NOMO-1 (cell line): ENCODE data around the gene CENPK.
"Not testable (repeated sequence)": the region's sequence is repeated elsewhere in the genome, so short reads cannot be mapped to it uniquely, and the experiment has no call there.

Source experiments
- DNase-seq, 2 experiments: peaks; one replicate each; lab custom pipeline; 2025; ENCODE audit not compliant: unreplicated experiment in 2 of 2; lab: John Stamatoyannopoulos, UW

CENPK gene

DNA sequence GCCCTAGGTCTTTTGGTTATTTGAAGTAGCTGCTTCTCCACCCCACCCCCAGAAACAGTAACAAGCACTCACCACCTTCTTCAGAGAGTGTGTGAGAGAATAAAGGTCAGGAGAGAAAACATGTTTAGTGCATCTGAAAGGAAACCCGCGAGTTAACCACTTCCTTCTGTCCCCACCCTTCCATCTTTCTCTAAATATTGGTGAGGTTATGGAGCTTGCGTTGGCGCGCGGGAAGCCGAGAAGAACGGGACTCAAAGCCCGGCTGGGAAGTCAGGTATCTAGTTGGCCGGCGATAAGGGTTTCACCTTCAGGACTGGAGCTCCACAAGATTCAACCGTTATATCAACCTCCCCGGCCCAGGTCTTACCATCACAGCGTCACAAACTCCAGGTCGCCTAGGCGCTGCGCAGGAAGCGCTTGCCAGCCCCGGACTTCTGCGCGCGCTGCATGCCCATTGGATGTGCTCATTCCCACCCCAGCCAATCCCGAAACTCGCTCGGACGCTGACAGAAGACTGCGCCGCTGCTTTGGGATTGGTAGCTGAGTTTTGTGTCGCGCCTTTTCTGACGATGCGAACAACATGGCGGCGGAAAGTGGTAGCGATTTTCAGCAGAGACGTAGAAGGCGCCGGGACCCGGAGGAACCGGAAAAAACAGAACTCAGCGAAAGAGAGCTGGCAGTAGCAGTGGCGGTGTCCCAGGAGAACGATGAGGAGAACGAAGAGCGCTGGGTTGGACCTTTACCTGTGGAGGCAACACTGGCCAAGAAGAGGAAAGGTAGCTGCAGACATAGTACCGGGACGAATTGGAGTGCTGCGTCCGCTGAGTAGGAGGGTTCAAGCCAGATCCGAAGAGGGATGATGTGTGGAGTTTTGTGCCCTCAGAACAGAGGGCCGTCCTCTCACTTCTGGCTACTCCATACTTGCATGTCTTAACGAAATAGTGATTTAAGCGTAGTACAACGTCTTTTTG lies at the start of gene CENPK, which contains the start of gene PPWD1:
Gene CENPK (minus strand): TSS at position 438 of the 971 bp plus-strand sequence. CDS start 8,261 bp downstream, outside the sequence.
Gene PPWD1 (plus strand): TSS at position 566 of the 971 bp plus-strand sequence. CDS start 15 bp downstream, at position 581.
- peak; percentile 95 to 98 for DNase-seq

- no peak for DNase-seq
Measured at GRCh38 chr5:65612298-65612907, 49.4 kb upstream of the CENPK start.

DNA sequence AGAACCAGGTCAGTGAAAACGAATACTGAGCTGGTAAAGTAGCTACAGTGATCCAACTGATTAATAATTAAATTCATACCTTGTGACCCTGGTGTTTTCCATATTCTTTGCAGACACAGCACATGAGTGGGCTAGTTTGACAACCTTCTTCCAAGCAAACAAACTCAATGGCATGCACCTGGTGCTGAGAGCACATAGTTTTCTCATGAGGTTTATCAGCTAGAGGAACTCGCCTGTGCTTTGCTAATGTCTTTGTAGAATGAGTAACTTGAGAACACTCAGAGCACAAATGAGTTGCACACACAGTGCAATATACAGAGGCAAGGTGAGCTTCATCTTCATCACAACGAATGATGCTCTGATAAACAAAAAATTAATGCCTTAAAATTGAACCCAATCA lies 48.6 kb upstream of the CENPK start:
- DNase-seq = no peak

GRCh38 chr5:65601761-65602160 lies 38.8 kb upstream of the CENPK start:
- DNase-seq = not testable (repeated sequence)

DNA sequence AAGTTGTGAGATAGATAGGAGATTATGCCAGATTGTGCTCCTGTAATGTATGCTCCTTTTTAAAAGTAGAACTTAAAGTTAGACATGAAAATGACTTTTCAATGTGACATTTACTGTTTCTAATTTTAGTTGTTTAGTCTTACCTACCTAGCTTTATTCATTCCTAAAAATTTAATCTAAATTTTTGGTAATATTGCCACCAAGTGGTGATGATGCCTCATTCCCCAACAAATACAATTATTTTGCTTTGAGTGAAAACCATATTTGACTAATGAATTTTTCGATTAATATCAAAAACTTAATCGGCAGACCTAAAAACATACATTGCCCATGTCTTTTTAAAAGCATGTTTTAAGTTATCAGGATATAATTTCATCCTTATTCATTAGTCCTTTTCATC lies 25.7 kb upstream of the CENPK start:
- DNase-seq = no peak

DNA sequence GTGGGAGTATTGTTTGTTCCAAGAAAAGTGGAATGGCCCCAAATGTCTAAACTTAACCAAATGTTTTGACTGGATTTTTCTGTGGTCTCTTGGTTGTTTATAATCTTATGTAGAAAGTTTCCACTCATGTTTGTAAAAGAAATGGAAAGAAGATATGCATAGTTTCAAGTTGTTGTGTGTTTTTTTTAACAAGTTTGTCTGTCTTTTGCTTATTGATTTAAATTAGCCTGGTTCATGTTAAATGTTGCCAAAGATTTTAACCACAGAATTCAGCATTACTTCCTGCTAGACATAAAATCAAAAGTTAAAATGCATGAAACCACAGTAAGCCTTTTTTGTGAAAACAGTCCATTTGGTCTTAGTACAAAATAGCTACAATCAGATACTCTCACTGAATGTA lies 14.2 kb upstream of the CENPK start:
- no peak for DNase-seq

DNA sequence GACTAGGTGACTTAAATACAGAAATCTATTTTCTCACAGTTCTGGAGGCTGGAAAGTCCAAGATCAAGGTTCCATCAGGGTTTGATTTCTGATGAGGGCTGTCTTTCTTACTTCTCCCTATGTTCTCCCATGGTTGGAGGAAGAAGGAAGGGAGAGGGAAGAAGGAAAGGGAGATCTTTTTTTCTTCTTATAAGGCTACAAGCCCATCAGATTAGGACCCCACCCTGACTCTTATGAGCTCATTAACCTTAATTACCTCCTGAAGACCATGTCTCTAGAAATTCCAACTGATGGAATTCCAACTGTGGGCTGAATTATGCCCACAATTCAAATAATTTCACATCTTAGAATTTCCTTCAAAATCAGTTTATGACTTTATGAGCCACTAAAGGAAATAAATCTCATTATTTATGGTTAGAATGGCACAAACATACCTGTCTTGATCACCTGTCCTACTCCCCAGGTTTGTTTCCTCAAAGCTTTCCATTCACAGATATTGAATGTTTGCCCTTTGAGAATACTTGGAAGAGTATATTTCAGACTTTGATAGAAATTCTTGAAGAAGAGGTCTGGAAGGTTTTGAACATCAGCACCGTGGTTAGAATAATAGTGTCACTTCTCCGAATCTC lies 7.7 kb upstream of the CENPK start:
- DNase-seq = no peak

GRCh38 chr5:65566505-65566904 lies 3.5 kb upstream of the CENPK start:
- DNase-seq = no peak

DNA sequence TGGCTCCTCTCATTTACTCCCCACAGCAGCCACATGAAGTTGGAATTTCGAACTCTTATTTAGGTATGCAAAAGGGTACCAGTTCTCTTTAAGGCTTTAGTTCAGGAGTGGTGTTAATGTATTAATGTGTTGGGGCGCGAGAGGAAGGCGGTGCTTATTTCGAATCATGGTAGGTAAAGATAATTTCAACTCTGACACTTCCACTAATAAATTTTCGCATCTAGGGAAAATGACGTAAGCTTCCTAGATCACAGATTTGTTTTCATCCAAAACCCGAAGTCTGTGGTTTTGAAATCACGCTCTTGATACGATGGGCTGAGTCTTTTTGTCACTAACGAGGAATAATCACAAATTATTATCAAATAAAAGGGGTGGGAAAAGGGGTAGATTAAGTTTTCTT lies 809 bp upstream of the CENPK start:
- DNase-seq = no peak

GRCh38 chr5:65556718-65557117 lies 6.2 kb downstream of the CENPK start:
- no peak for DNase-seq

DNA sequence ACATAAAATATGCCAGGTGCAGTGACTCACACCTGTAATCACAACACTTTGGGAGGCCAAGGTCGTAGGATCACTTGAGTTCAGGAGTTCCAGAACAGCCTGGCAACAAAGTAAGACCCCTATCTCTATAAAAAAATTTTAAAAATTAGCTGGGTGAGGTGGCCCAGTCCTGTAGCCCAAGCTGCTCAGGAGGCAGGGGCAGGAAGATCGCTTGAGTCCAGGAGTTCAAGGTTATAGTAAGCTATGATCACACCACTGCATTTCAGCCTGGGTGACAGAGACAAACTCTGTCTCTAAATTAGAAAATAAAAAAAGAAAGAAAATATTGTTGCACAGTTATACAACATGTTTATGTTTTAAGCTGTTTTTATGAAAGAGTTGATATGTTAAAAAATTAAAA lies 6.8 kb downstream of the CENPK start:
- no peak for DNase-seq

DNA sequence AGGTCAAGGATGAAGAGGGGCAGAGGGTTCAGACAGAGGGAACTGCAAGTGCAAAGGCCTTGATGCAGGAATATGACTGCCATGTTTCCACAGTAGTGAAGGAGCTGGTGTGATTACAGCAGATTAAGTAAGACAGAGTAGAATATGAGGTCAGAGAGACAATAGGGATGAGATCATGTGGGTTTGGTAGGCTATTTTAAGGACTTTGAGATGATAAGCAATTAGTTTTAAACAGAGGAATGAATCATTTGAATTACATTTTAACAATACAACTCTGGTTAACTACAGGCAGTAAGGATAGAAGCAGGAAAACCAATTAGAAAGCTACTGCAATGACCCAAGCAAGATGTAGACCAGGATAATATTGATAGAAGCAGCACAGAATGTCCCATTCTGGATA lies 7.7 kb downstream of the CENPK start:
- no peak for DNase-seq

DNA sequence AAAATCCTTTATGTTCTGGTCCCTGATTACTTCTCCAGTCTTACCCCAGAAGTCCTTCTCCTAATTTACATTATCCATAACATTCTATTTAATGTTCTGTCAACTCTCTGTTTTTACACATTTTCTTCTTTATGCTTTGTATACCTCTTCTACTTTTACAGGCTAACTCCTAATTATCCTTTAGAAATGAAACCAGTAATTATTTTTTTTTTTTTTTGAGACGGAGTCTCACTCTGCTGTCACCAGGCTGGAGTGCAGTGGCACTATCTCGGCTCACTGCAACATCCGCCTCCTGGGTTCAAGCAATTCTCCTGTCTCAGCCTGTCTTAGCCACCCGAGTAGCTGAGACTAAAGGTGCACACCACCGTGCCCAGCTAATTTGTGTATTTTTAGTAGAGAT lies 9.0 kb downstream of the CENPK start:
- no peak for DNase-seq

- no peak for DNase-seq
Measured at GRCh38 chr5:65548281-65548680, 14.7 kb downstream of the CENPK start.

DNA sequence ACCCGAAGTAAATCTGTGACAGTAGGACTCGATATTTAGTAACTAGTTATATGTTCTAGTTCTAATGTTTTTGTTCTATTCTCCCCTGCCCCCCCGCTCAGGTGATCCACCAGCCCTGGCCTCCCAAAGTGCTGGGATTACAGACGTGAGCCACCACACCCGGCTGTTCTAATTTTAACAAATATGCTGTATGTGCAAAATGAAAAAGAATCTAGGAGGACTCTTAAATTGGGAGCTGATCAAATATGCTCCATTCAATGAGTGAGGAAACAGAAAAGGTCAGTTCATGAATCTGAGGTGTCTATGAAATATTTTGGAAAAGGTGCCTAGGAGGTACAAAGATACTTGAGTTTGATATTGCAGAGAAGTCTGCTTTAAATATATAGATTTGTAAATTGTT lies 16.8 kb downstream of the CENPK start:
- no peak for DNase-seq

DNA sequence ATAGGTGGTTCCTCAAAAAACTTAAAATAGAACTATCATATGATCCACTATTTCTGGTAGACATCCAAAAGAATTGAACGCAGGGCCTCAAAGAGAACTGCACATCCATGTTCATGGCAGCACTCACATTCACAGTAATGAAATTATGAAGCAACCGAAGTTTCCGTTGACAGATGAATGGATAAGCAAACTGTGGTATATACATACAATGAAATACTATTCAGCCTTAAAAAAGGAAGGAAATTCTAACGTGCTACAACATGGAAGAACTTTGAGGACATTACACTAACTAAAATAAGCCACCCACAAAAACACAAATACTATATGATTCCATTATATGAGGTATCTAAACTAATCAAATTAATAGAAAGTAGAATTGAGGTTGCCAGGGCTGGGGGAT lies 18.5 kb downstream of the CENPK start:
- DNase-seq = no peak

DNA sequence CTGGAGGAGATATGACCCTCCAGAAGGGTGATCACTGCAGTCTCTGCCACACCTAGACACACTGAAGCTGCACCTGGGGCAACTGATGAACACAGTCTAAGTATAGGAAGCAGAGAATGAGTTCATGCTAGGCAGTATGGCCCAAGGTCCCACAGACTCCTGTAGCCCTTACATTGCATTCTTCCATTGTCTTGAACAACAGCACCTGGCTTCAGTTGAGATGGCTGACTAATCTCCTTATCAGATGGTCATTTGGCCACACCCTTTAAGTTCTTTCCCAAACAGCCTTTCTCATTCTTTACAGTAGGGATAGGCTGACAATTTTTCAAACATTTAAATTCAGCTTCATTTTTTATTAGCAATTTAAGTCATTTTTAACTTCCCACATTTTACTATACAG lies 23.1 kb downstream of the CENPK start:
- no peak for DNase-seq

- no peak for DNase-seq
Measured at GRCh38 chr5:65535529-65535987, 27.4 kb downstream of the CENPK start.

GRCh38 chr5:65530904-65531303 lies 32.1 kb downstream of the CENPK start:
- DNase-seq = no peak

DNA sequence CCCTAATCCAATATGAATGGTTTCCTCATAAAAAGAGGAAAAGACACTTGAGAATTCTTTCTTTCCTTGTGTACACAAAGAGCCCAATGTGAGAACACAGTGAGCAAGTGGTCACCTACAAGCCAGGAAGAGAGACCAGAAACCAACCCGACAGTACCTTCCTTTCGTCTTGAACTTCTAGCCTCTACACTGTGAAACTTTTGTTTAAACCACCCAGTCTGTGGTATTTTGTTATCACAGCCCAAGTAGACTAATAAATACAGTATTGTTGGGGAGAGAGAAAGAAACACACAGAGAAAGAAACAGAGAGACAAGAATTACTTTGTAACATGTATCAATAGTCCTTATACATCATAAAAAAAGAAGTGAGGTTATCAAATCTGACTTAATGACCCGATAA lies 37.2 kb downstream of the CENPK start:
- DNase-seq = no peak

GRCh38 chr5:65512170-65512937 lies 50.6 kb downstream of the CENPK start:
- no peak for DNase-seq
